Mesenchymal stem cell (in vitro differentiated cells and primary cell): Measurements from ENCODE around the gene RAB10.
"Not testable (repeated sequence)": the region's sequence is repeated elsewhere in the genome, so short reads cannot be mapped to it uniquely, and the experiment has no call there.

Experiments used
- DNase-seq: peaks from one replicate; pipeline ENCODE4 v3.0.0-alpha.2; 2013
- H2AFZ ChIP-seq: one replicate; pipeline ENCODE4 v1.6.1; 2013; ENCODE audit warnings: low read depth, mild to moderate bottlenecking, control low read depth, inconsistent platforms, low read length, moderate library complexity
- H2AK5ac ChIP-seq: 2 replicates; pipeline ENCODE4 v1.6.1; 2013; ENCODE audit warnings: low read length, moderate library complexity, mild to moderate bottlenecking, inconsistent platforms; ENCODE audit not compliant: severe bottlenecking
- H2BK120ac ChIP-seq: one replicate; pipeline ENCODE4 v1.6.1; 2013; ENCODE audit warnings: low read depth, mild to moderate bottlenecking, inconsistent platforms, low read length, moderate library complexity
- H2BK12ac ChIP-seq, 2 experiments: one replicate each; pipeline ENCODE4 v1.6.1; 2013; ENCODE audit warnings: inconsistent platforms in 2 of 2, low read length in 2 of 2, mild to moderate bottlenecking in 2 of 2, moderate library complexity in 2 of 2, control low read depth in 1 of 2
- H2BK15ac ChIP-seq: one replicate; pipeline ENCODE4 v1.6.1; 2013; ENCODE audit warnings: mild to moderate bottlenecking, low read depth, inconsistent platforms; ENCODE audit not compliant: poor library complexity, severe bottlenecking
- H2BK5ac ChIP-seq: 2 replicates; pipeline ENCODE4 v1.6.1; 2013; ENCODE audit warnings: low read depth, mild to moderate bottlenecking, low read length, control low read depth, inconsistent platforms; ENCODE audit not compliant: poor library complexity, severe bottlenecking
- H3K14ac ChIP-seq, 2 experiments: one replicate each; pipeline ENCODE4 v1.6.1; 2013; ENCODE audit warnings: inconsistent platforms in 2 of 2, low read length in 2 of 2, control low read depth in 1 of 2, mild to moderate bottlenecking in 1 of 2, moderate library complexity in 1 of 2
- H3K18ac ChIP-seq, 2 experiments: one replicate each; pipeline ENCODE4 v1.6.1; 2013; ENCODE audit warnings: inconsistent platforms in 2 of 2, low read length in 2 of 2, control low read depth in 1 of 2, low read depth in 1 of 2, mild to moderate bottlenecking in 1 of 2
- H3K23ac ChIP-seq, 2 experiments: one replicate each; pipeline ENCODE4 v1.6.1; 2013; ENCODE audit warnings: inconsistent platforms in 2 of 2, low read length in 2 of 2, mild to moderate bottlenecking in 2 of 2, moderate library complexity in 2 of 2, control low read depth in 1 of 2
- H3K27ac ChIP-seq: 2 replicates; pipeline ENCODE4 v1.5.1; 2013; ENCODE audit warnings: mild to moderate bottlenecking, moderate library complexity, low read length, control low read depth, inconsistent platforms; ENCODE audit not compliant: poor library complexity, severe bottlenecking
- H3K27me3 ChIP-seq, 2 experiments: 2 replicates each; pipeline versions ENCODE4 v1.6.1 to v1.7.0; 2013; ENCODE audit warnings: low read length in 2 of 2, mild to moderate bottlenecking in 2 of 2, moderate library complexity in 2 of 2, control low read depth in 1 of 2, inconsistent platforms in 1 of 2; ENCODE audit not compliant: control insufficient read depth in 1 of 2, insufficient read depth in 1 of 2
- H3K36me3 ChIP-seq, 2 experiments: 2 replicates each; pipeline versions ENCODE4 v1.6.1 to v1.7.0; 2013; ENCODE audit warnings: low read length in 2 of 2, control low read depth in 1 of 2, inconsistent platforms in 1 of 2, low read depth in 1 of 2, mild to moderate bottlenecking in 1 of 2; ENCODE audit not compliant: insufficient read depth in 2 of 2, control insufficient read depth in 1 of 2
- H3K4ac ChIP-seq, 2 experiments: one replicate each; pipeline ENCODE4 v1.6.1; 2013; ENCODE audit warnings: inconsistent platforms in 2 of 2, low read length in 2 of 2, mild to moderate bottlenecking in 2 of 2, moderate library complexity in 2 of 2, control low read depth in 1 of 2, low read depth in 1 of 2
- H3K4me1 ChIP-seq: 2 replicates; pipeline ENCODE4 v1.6.1; 2013; ENCODE audit warnings: low read depth, low read length, control low read depth; ENCODE audit not compliant: control insufficient read depth, insufficient read depth
- H3K4me2 ChIP-seq: 2 replicates; pipeline ENCODE4 v1.6.1; 2013; ENCODE audit warnings: low read length, mild to moderate bottlenecking, inconsistent platforms; ENCODE audit not compliant: poor library complexity, severe bottlenecking
- H3K4me3 ChIP-seq, 2 experiments: 2 replicates each; pipeline versions ENCODE4 v1.5.1 to v1.7.0; 2013; ENCODE audit warnings: low read length in 2 of 2, mild to moderate bottlenecking in 2 of 2, control low read depth in 1 of 2, low read depth in 1 of 2; ENCODE audit not compliant: insufficient read depth in 1 of 2
- H3K79me1 ChIP-seq: replicated peaks from 2 replicates; pipeline ENCODE4 v1.6.1; 2013; ENCODE audit warnings: mild to moderate bottlenecking, control low read depth, low read length, inconsistent platforms; ENCODE audit not compliant: poor library complexity, severe bottlenecking
- H3K9ac ChIP-seq: 2 replicates; pipeline ENCODE4 v1.7.0; 2013; ENCODE audit warnings: mild to moderate bottlenecking, low read length, moderate library complexity
- H3K9me3 ChIP-seq: 2 replicates; pipeline ENCODE4 v1.7.0; 2013; ENCODE audit warnings: mild to moderate bottlenecking, low read length; ENCODE audit not compliant: control insufficient read depth
- H4K8ac ChIP-seq: one replicate; pipeline ENCODE4 v1.6.1; 2013; ENCODE audit warnings: inconsistent platforms, mild to moderate bottlenecking, low read length, moderate library complexity
- H4K91ac ChIP-seq: one replicate; pipeline ENCODE4 v1.6.1; 2013; ENCODE audit warnings: mild to moderate bottlenecking, low read length, inconsistent platforms
- WGBS: methylation state at CpG from one replicate; pipeline ENCODE4 v1.1.7; 2013; ENCODE audit warnings: mixed read lengths; 5-methylcytosine and 5-hydroxymethylcytosine counted together

Gene RAB10

GRCh38 chr2:26016012-26016705, 17.7 kb upstream of the RAB10 start:
- Histone ChIP-seq H3K18ac (no peak overlapping the region), H3K9me3 (no peaks in the 10 kb centered on the region), H3K27ac (no peak overlapping the region), H3K23ac (no peak overlapping the region), H3K36me3 (no peaks in the 10 kb centered on the region), H2AK5ac (peak overlapping the region; percentile 57), H4K8ac (no peak overlapping the region), H3K27me3 (no peaks in the 10 kb centered on the region), H3K4me3 (no peak overlapping the region), H2BK15ac (no peak overlapping the region), H2BK120ac (no peak overlapping the region), H3K4ac (no peak overlapping the region), H3K4me2 (no peak overlapping the region), H2AFZ (no peak overlapping the region), H3K9ac (peak overlapping the region; percentile 25), H3K14ac (no peak overlapping the region), H3K4me1 (peaks cover 23% of the 10 kb centered on the region), H2BK12ac (no peak overlapping the region), H3K79me1 (no peaks in the 10 kb centered on the region), H4K91ac (no peak overlapping the region), H2BK5ac (no peak overlapping the region)
- WGBS: 96% methylated on average over 13 of the region's 13 CpGs
- DNase-seq: peak; percentile 69

GRCh38 chr2:26016706-26017045, 17.2 kb upstream of the RAB10 start:
- not testable (repeated sequence) for H2BK12ac ChIP-seq, H3K23ac ChIP-seq, H4K91ac ChIP-seq, H2AFZ ChIP-seq, H3K36me3 ChIP-seq, DNase-seq, H3K79me1 ChIP-seq, H3K4me2 ChIP-seq, H4K8ac ChIP-seq, H2BK5ac ChIP-seq, H3K4me3 ChIP-seq, H3K4ac ChIP-seq, H3K9me3 ChIP-seq, H3K27me3 ChIP-seq, H3K14ac ChIP-seq, H3K18ac ChIP-seq, H2BK120ac ChIP-seq, H3K27ac ChIP-seq, H2BK15ac ChIP-seq
- peaks cover 19% of the 10 kb centered on the region for H3K4me1 ChIP-seq
- WGBS: 95% methylated on average over 4 of the region's 4 CpGs
- H3K9ac ChIP-seq: peak overlapping the region; percentile 25
- H2AK5ac ChIP-seq: peak overlapping the region; percentile 57

DNA sequence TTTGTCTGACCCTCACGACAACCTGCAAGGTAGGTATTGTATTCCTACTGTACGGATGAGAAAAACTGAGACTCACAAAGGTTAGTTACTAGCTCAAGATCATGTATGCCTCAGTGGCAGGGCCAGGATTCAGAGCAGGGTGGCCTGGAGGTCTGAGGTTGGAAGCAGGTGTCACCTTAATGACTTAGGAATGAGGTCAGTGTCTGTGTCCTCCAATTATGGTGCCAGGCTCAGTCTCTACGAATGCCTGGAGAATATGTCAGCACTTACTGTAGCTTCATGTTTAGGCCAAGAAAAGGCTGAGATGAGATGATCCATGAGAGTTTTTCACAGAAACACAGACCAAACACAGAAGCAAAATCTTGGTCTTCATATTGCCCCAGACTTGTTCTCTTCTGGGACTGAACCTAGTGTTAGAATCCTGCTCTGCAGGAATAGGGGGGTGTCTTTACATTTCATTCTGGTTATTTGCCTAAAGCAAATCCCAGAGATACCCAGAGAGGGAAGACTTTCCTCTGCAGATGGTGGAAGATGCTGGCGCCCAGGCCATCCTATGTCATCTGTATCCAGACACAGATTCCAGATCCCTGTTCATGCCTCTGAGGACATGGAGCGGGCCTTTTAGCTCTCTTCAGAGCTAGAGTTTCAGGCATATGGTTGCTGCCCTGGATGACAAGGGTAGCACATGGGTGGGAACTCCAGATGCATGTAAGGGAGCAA, 16.3 kb upstream of the RAB10 start:
- Histone ChIP-seq H3K4me1 (peaks cover 13% of the 10 kb centered on the region), H3K14ac (peak overlapping the region in 1 of 2 experiments; percentile 36), H2AK5ac (peak overlapping the region; percentile 82), H2BK12ac (peak overlapping the region in 1 of 2 experiments; percentile 14), H3K9me3 (no peaks in the 10 kb centered on the region), H3K27ac (peak overlapping the region; percentile 94), H4K8ac (peak overlapping the region; percentile 61), H3K23ac (no peak overlapping the region), H3K4me3 (no peak overlapping the region), H3K36me3 (no peaks in the 10 kb centered on the region), H3K27me3 (no peaks in the 10 kb centered on the region), H2BK15ac (no peak overlapping the region), H3K79me1 (no peaks in the 10 kb centered on the region), H3K4me2 (no peak overlapping the region), H3K4ac (peak overlapping the region; percentile 29 to 35), H2BK120ac (peak overlapping the region; percentile 21), H2AFZ (no peak overlapping the region), H4K91ac (peak overlapping the region; percentile 65), H2BK5ac (peak overlapping the region; percentile 36), H3K18ac (peak overlapping the region in 1 of 2 experiments; percentile 29), H3K9ac (peak overlapping the region; percentile 79)
- DNase-seq: peak; percentile 15
- 97% methylated on average over 5 of the region's 5 CpGs for WGBS
